HG02642 (cell line): ENCODE data around the gene TMF1.

Experiments used
- ATAC-seq: cut with Tn5 transposase; IDR thresholded peaks from one replicate; pipeline ENCODE4 v1.9.1; 2021; ENCODE audit warnings: mild to moderate bottlenecking; ENCODE audit not compliant: unreplicated experiment, poor library complexity

The TMF1 gene

DNA sequence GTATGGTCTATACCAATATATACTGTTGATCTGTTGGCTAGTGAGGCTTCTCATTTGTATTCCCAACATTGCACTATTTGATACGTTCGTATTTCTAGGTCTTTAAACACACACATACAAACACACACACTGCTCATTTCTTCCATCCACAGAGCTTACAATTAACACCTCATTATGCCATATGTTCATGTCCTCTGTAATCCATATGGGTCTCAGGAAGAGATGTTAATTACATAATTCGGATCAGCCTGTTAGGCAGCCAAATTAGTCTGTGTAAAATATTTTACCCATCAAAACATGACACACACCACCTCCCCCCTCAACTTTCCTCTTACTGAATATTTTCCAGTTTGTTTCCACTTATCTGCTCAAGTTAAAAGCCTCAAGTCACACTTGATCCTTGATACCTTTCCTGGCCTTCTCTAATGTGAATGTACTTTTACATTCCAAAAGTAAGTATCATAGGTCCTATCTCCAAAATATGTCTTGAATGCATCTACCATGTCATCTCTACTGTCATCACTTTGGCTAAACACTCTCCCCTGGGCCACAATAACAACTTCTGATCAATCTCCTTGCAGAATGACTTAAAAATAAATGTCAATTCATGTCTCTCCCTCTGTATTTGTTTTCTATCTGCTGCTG is 66.9 kb downstream of the TMF1 start:
- ATAC-seq: no peak

DNA sequence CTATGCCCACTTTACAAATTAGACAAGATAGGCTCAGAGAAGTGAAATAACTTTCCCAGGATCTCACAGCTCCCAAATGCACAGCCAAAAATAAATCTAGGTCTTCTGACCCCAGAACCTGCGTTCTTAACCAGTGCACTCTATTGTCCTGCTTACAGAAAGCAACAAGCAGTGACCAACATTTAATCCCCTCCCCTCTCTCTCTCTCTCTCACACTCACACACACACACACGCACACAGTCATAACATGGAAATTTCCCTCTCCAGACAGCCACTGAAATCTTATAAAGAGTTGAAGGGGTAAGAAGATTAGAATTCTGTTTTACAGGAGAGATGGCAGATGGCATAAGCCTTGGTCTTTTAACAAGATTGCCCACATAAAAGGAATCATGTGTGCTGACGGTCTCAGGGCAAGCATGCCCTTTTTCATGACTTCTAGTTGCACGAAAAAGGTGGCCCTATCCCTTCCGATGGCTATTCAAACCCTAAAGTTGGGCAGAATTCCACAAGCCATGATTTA is 68.1 kb downstream of the TMF1 start:
- ATAC-seq: no peak

DNA sequence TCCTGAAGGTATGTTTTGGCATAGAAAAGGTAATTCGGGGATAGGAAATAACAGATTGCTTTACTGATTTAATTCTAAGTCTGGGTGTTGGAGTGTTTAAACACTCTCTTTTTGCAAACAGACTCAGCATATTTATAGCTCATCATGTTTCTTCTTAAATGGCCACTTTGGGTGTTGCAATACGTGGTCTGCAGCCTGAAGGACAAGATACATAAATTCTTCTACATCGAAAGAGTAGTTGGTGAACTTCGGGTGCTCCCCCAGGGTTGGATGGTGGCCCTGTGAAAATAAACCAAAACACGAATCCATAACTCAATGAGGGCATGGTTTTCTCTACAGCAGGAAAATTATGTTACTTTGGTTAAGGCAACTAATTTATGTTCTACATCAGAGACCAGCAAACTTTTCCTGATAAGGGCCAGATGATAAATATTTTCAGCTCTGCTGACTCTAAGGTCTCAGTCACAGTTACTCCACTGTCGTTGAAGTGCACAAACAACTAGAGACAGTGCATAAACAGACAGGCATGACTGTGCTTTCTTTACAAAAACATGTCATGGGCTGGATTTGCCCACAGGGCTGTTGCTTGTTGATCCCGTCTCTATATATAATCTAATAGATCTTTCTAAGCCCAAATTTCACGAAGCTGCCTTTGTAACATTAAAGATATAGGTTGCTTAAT is 74.5 kb downstream of the TMF1 start:
- ATAC-seq: no peak

DNA sequence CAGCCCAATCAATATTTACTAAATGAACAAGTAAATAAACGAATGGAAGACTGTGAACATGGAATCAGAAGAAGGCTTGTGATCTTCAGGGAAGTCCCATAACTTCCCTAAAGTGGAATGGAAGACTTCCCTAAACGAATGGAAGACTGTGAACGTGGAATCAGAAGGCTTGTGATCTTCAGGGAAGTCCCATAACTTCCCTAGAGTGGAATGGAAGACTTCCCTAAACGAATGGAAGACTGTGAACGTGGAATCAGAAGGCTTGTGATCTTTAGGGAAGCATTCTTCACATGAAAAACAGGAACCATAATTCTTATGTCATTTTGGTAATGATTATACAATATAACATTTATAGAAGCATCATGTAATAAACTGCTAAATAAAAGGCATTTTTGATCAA is 77.4 kb downstream of the TMF1 start:
- no peak for ATAC-seq

DNA sequence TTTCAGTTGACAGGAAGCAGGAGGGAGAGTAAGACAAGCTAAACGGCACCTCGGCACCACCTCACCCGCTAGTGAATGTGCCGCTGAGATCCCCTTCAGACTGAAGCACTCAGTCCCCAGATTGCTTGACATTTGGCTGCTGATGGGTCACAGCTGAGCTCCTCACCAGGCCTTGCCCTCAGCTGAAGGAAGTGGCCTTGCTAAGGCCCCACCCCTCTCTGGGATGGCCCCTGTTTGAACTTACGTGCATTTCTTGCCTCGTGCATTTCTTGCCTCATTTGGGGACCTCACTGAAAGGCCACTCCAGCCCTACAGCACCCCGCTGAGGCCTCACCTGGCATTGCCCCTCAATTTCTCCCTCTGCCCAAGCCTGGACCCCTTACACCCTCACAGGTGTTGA is 78.5 kb downstream of the TMF1 start:
- no peak for ATAC-seq

DNA sequence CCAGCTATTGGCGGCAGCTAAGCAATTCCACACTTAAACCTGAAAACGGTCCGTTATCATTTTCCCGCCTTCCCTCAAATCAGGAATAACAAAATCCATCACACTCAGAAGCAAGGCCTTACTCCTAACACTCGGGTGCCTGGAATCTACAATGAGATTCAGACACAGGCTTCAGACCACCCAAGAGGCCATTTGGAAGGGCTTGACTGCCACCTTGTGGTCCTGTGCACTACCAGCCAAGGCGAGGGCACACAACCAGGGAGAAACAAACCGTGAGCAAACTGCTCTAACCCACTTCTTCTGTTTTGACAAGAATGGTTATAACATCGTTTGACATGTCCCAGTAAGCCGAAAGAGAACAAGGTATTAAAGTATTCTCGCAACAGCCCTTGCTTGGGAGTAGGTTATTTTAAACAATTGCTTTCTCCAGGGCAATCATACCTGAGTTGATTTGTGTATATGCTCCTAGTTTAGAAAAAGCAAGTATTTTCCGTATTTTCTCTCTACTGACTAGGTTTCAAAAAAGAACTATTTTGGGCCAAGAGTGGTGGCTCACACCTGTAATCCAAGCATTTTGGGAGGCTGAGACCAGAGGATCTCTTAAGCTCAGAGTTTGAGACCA is 79.7 kb downstream of the TMF1 start:
- peak; percentile 85 for ATAC-seq
